Upper lobe of left lung (tissue), 6 donors: ENCODE data around the gene GOLIM4. TPM values are rescaled to one million over a fixed set of nuclear protein-coding genes. Genes with fewer than 3 reads are reported as not detected.

ENCODE experiments used
- ATAC-seq, 2 donors: fragments of 200-7000 bp; cut with Tn5 transposase; one replicate each; pipeline ENCODE4 v1.9.1; 2022; ENCODE audit warnings: mild to moderate bottlenecking in 2 of 2, moderate library complexity in 2 of 2; ENCODE audit not compliant: low FRiP score in 2 of 2
- DNase-seq, 2 donors: peaks; one replicate each; pipeline ENCODE4 v3.0.0-alpha.2; 2019 to 2020
- H3K27ac ChIP-seq, 4 donors: fragments of 200-600 bp; sonication (generic); one replicate each; pipeline ENCODE4 v1.5.1; 2016 to 2019
- H3K27me3 ChIP-seq, 4 donors: fragments of 200-600 bp; sonication (generic); one replicate each; pipeline ENCODE4 v1.5.1; 2017 to 2019
- H3K36me3 ChIP-seq, 4 donors: fragments of 200-600 bp; sonication (generic); one replicate each; pipeline ENCODE4 v1.5.1; 2016 to 2019
- H3K4me1 ChIP-seq, 4 donors: fragments of 200-600 bp; sonication (generic); one replicate each; pipeline ENCODE4 v1.5.1; 2018 to 2019
- H3K4me3 ChIP-seq, 4 donors: fragments of 200-600 bp; sonication (generic); one replicate each; pipeline ENCODE4 v1.5.1; 2017 to 2019; ENCODE audit warnings: mild to moderate bottlenecking in 2 of 4, moderate library complexity in 1 of 4
- H3K9me3 ChIP-seq, 4 donors: fragments of 200-600 bp; sonication (generic); one replicate each; pipeline ENCODE4 v1.5.1; 2018 to 2019
- CTCF ChIP-seq, 6 experiments: fragments of 450-650 bp in 4 of 6; fragments of 200-600 bp in 2 of 6; sonication (generic) in 2 of 6; IDR thresholded peaks; one replicate each; pipeline ENCODE4 v1.5.1; 2016 to 2019; ENCODE audit warnings: antibody characterized with exemption in 6 of 6
- EP300 ChIP-seq, 4 donors: sonication (generic); formaldehyde crosslinking; IDR thresholded peaks; one replicate each; pipeline ENCODE4 v1.5.1; 2017; ENCODE audit warnings: antibody characterized with exemption in 4 of 4, control low read depth in 2 of 4
- POLR2A ChIP-seq, 4 donors: fragments of 450-650 bp; IDR thresholded peaks; one replicate each; pipeline ENCODE4 v1.5.1; 2016 to 2017; ENCODE audit warnings: antibody characterized with exemption in 4 of 4, mild to moderate bottlenecking in 2 of 4
- POLR2AphosphoS5 ChIP-seq, 2 donors: sonication (generic); formaldehyde crosslinking; IDR thresholded peaks; one replicate each; pipeline ENCODE4 v1.5.1; 2017; ENCODE audit warnings: antibody characterized with exemption in 2 of 2
- WGBS, 2 donors: methylation state at CpG; one replicate each; pipeline ENCODE4 v1.1.5; 2017 to 2018; 5-methylcytosine and 5-hydroxymethylcytosine counted together
- total RNA-seq, 6 donors: library from RNA; depleted of rRNA in 4 of 6; stranded (reverse); fragments of >200 nt in 4 of 6; gene quantifications; one replicate each; pipeline versions ENCODE4 v1.1.0 to v1.2.1, GENCODE V29; 2016 to 2021
- donor health status: DM: no; HTN: no; CAD: no; lungs with moderate emphysema.
- donor health status: DM: no; HTN: yes; CAD: no; lungs with severe emphysema.

GOLIM4 gene
- total RNA-seq, 6 donors from 2014 or later = 34.6 to 79.1 (median 43.6) TPM

GRCh38 chr3:168034152-168034928, 61.4 kb downstream of the GOLIM4 start:
- 86 to 90% methylated on average over 5 of the region's 5 CpGs for WGBS, 2 donors
- Histone ChIP-seq H3K27me3 (no peaks in the 10 kb centered on the region), H3K4me1 (no peaks in the 10 kb centered on the region), H3K4me3 (no peak overlapping the region), H3K9me3 (no peaks in the 10 kb centered on the region), H3K36me3 (peaks cover 2 to 53% (median 12%) of the 10 kb centered on the region in 4 donors), H3K27ac (no peak overlapping the region)
- peak in 1 of 2 donors; percentile 61 for ATAC-seq
- TF ChIP-seq CTCF (IDR thresholded peaks at IDR 0.05) (no peak), POLR2A (IDR thresholded peaks at IDR 0.05) (no peak), POLR2AphosphoS5 (IDR thresholded peaks at IDR 0.05) (no peak), EP300 (IDR thresholded peaks at IDR 0.05) (no peak)
- no peak for DNase-seq

GRCh38 chr3:168030577-168030976, 65.1 kb downstream of the GOLIM4 start:
- DNase-seq (no peak), ATAC-seq (no peak)
- no peak for TF ChIP-seq CTCF (IDR thresholded peaks at IDR 0.05)
- TF ChIP-seq POLR2AphosphoS5 (IDR thresholded peaks at IDR 0.05) = no peak
- no peak for TF ChIP-seq POLR2A (IDR thresholded peaks at IDR 0.05)
- TF ChIP-seq EP300 (IDR thresholded peaks at IDR 0.05) = no peak
- Histone ChIP-seq H3K36me3 (peaks cover 6 to 76% (median 27%) of the 10 kb centered on the region in 4 donors), H3K27me3 (no peaks in the 10 kb centered on the region), H3K4me3 (no peak overlapping the region), H3K9me3 (no peaks in the 10 kb centered on the region), H3K4me1 (no peaks in the 10 kb centered on the region), H3K27ac (no peak overlapping the region)
- WGBS, 2 donors = 62 to 69% methylated on average over 4 of the region's 4 CpGs

GRCh38 chr3:168029705-168030104, 66.0 kb downstream of the GOLIM4 start:
- peaks cover 6 to 78% (median 27%) of the 10 kb centered on the region in 4 donors for H3K36me3 ChIP-seq
- no peaks in the 10 kb centered on the region for H3K27me3 ChIP-seq
- no peak overlapping the region for H3K27ac ChIP-seq
- H3K4me1 ChIP-seq = peaks cover 0 to 7% (median 0%) of the 10 kb centered on the region in 4 donors
- no peaks in the 10 kb centered on the region for H3K9me3 ChIP-seq
- ATAC-seq (no peak), DNase-seq (peak in 1 of 2 donors; percentile 23)
- 99 to 100% methylated on average over 5 to 7 of the region's 7 CpGs for WGBS, 2 donors
- no peak for TF ChIP-seq EP300 (IDR thresholded peaks at IDR 0.05)
- no peak for TF ChIP-seq CTCF (IDR thresholded peaks at IDR 0.05)
- TF ChIP-seq POLR2AphosphoS5 (IDR thresholded peaks at IDR 0.05) = no peak
- no peak for TF ChIP-seq POLR2A (IDR thresholded peaks at IDR 0.05)
- no peak overlapping the region for H3K4me3 ChIP-seq

GRCh38 chr3:168028086-168028485, 67.6 kb downstream of the GOLIM4 start:
- Histone ChIP-seq H3K4me3 (no peak overlapping the region), H3K27ac (no peak overlapping the region), H3K36me3 (peaks cover 6 to 92% (median 35%) of the 10 kb centered on the region in 4 donors), H3K27me3 (no peaks in the 10 kb centered on the region), H3K4me1 (peaks cover 0 to 7% (median 0%) of the 10 kb centered on the region in 4 donors), H3K9me3 (no peaks in the 10 kb centered on the region)
- DNase-seq (no peak), ATAC-seq (no peak)
- TF ChIP-seq POLR2A (IDR thresholded peaks at IDR 0.05) (no peak), CTCF (IDR thresholded peaks at IDR 0.05) (no peak), POLR2AphosphoS5 (IDR thresholded peaks at IDR 0.05) (no peak), EP300 (IDR thresholded peaks at IDR 0.05) (no peak)
- WGBS, 2 donors = 77 to 86% methylated on average over 1 of the region's 1 CpG
